HepG2 (cell line): ENCODE results near the gene SOAT2. TPM values are rescaled to one million over a fixed set of nuclear protein-coding genes. Genes with fewer than 3 reads are reported as not detected.

Experiments used
- HDAC6 ChIP-seq: fragments of 200-600 bp; sonication (generic); IDR thresholded peaks from 2 replicates; pipeline ENCODE4 v1.7.0; 2017; ENCODE audit warnings: mild to moderate bottlenecking, antibody characterized with exemption, low read length, low read depth
- HMGA1 ChIP-seq: sonication (generic); formaldehyde crosslinking; conservative IDR thresholded peaks from 2 replicates; pipeline ENCODE4 v1.4.0; 2020; ENCODE audit warnings: missing genetic modification reagents
- IRF2 ChIP-seq: IDR thresholded peaks from 2 replicates; pipeline ENCODE4 v1.6.1; 2018; ENCODE audit warnings: missing genetic modification reagents, missing compliant biosample characterization
- KLF15 ChIP-seq: sonication (generic); formaldehyde crosslinking; IDR thresholded peaks from 2 replicates; pipeline ENCODE4 v1.8.1; 2023; ENCODE audit warnings: borderline replicate concordance, mild to moderate bottlenecking, inconsistent platforms, missing genetic modification reagents, mixed read lengths
- NCOA2 ChIP-seq: sonication (generic); formaldehyde crosslinking; IDR thresholded peaks from 2 replicates; pipeline ENCODE4 v1.8.0; 2022; ENCODE audit warnings: inconsistent platforms
- NCOR1 ChIP-seq: fragments of 200-600 bp; sonication (generic); IDR thresholded peaks from 2 replicates; pipeline ENCODE4 v1.7.0; 2017; ENCODE audit warnings: antibody characterized with exemption, low read length, borderline replicate concordance
- NFRKB ChIP-seq: fragments of 450-650 bp; IDR thresholded peaks from 2 replicates; pipeline ENCODE4 v1.6.1; 2017
- PAF1 ChIP-seq: IDR thresholded peaks from 2 replicates; pipeline ENCODE4 v1.6.1; 2016; ENCODE audit warnings: missing genetic modification reagents, missing compliant biosample characterization
- RCOR2 ChIP-seq: IDR thresholded peaks from 2 replicates; pipeline ENCODE4 v1.6.1; 2016; ENCODE audit warnings: missing biosample characterization, missing genetic modification reagents
- TBP ChIP-seq: sonication (generic); formaldehyde crosslinking; IDR thresholded peaks from 2 replicates; pipeline ENCODE4 v1.5.0; 2020; ENCODE audit warnings: missing genetic modification reagents
- WIZ ChIP-seq: sonication (generic); formaldehyde crosslinking; IDR thresholded peaks from 2 replicates; pipeline ENCODE4 v1.5.1; 2020; ENCODE audit warnings: mild to moderate bottlenecking, missing genetic modification reagents
- ZFX ChIP-seq: sonication (generic); formaldehyde crosslinking; IDR thresholded peaks from 2 replicates; pipeline ENCODE4 v1.4.0; 2020; ENCODE audit warnings: mild to moderate bottlenecking, low read depth, missing genetic modification reagents, moderate library complexity
- ZNF180 ChIP-seq: sonication (generic); formaldehyde crosslinking; IDR thresholded peaks from 2 replicates; pipeline ENCODE4 v1.4.0; 2020; ENCODE audit warnings: low read depth, missing genetic modification reagents, borderline replicate concordance
- ZNF20 ChIP-seq: sonication (generic); formaldehyde crosslinking; IDR thresholded peaks from 2 replicates; pipeline ENCODE4 v1.4.0; 2020; ENCODE audit warnings: mild to moderate bottlenecking, moderate library complexity, missing genetic modification reagents
- ZNF432 ChIP-seq: sonication (generic); formaldehyde crosslinking; IDR thresholded peaks from 2 replicates; pipeline ENCODE4 v1.5.0; 2020; ENCODE audit warnings: missing genetic modification reagents, mild to moderate bottlenecking, borderline replicate concordance
- ZNF644 ChIP-seq: IDR thresholded peaks from 2 replicates; pipeline ENCODE4 v1.6.1; 2016; ENCODE audit warnings: low read depth
- ZNF773 ChIP-seq: sonication (generic); formaldehyde crosslinking; IDR thresholded peaks from 2 replicates; pipeline ENCODE4 v1.4.0; 2020; ENCODE audit warnings: missing genetic modification reagents, borderline replicate concordance
- ZNF879 ChIP-seq: sonication (generic); formaldehyde crosslinking; IDR thresholded peaks from 2 replicates; pipeline ENCODE4 v1.8.1; 2023; ENCODE audit warnings: missing genetic modification reagents
- ZSCAN20 ChIP-seq: sonication (generic); formaldehyde crosslinking; IDR thresholded peaks from 2 replicates; pipeline ENCODE4 v1.4.0; 2020; ENCODE audit warnings: missing genetic modification reagents, mild to moderate bottlenecking, borderline replicate concordance
- polyA plus RNA-seq, 8 experiments: library from polyadenylated mRNA; depleted of rRNA in 3 of 8; stranded (reverse) in 7 of 8; unstranded in 1 of 8; fragments of >200 nt; fragmentation: Illumina TruSeq in 4 of 8; extraction: Trizol in 4 of 8; gene quantifications; 2 replicates each; pipeline versions ENCODE4 v1.2.1 to v1.2.3, GENCODE V29; 2011 to 2016; ENCODE audit warnings: low read depth in 4 of 8, missing spikeins in 1 of 8, mixed read lengths in 1 of 8; ENCODE audit not compliant: insufficient read depth in 1 of 8
- total RNA-seq, 5 experiments: library from RNA; depleted of rRNA; stranded (reverse); fragments of >200 nt; fragmentation: Illumina TruSeq; extraction: Trizol; gene quantifications; 2 replicates each; pipeline ENCODE4 v1.2.3, GENCODE V29; 2016; ENCODE audit warnings: low read depth in 1 of 5
- TF ChIP-seq, protein P1 (sequence below): sonication (generic); formaldehyde crosslinking; IDR thresholded peaks from 2 replicates; pipeline ENCODE4 v1.5.1; 2020; ENCODE audit warnings: mild to moderate bottlenecking, missing genetic modification reagents, borderline replicate concordance
- TF ChIP-seq, protein P2 (sequence below): sonication (generic); formaldehyde crosslinking; IDR thresholded peaks from 2 replicates; pipeline ENCODE4 v1.5.1; 2020; ENCODE audit warnings: mild to moderate bottlenecking, missing genetic modification reagents, borderline replicate concordance

The SOAT2 gene
- total and polyA plus RNA-seq, 2 of the 13 experiments (the other 11 are each of a cell fraction or from before 2014, with no cell fraction given): 14.9 to 108 TPM

DNA sequence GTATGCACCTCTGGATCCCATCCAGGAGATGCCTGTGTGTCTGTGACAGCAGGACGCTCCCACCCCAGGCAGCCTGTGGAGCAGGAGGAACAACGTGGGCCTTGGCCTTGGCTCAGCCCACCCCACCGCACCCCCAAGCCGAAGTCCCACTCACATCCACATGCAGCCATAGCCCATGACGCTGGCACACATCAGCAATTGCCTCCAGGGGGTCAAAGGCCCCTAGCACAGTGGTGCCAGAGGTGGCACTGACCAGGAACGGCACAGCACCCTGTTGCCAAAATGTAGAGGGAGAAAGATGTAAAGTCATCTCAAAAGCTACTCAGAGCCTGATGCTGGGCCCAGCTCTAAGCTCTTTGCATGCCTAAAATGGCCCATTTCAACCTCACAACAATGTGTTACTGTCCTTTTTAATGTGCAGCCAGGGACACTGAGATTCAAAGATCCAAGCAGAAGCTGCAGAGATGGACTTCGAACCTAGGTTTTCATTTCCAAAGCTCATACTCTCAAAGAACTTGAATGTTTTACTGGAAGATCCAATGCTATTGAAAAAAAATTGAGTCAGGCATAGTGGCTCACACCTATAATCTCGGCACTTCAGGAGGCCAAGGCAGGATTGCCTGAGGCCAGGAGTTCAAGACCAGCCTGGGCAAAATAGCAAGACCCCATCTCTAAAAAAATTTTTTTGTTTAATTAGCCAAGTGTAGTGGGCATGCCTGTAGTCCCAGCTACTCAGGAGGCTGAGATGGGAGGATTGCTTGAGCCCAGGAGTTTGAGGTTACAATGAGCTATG lies 58.0 kb downstream of the SOAT2 start (continued):
- TF ChIP-seq ZNF180 (no peak), HDAC6 (no peak), ZNF20 (no peak), ZNF773 (CRISPR knock-in tag) (no peak), ZNF432 (CRISPR knock-in tag) (no peak), PAF1 (CRISPR knock-in tag) (no peak), ZSCAN20 (CRISPR knock-in tag) (no peak), NFRKB (no peak), HMGA1 (CRISPR knock-in tag) (no peak), TBP (CRISPR knock-in tag) (no peak), NCOA2 (peak; percentile 27; the same call in 1 of the 2 replicates), RCOR2 (CRISPR knock-in tag) (peak; percentile 65; the same call in 1 of the 2 replicates), KLF15 (CRISPR knock-in tag) (no peak), NCOR1 (peak; percentile 47; the same call in 1 of the 2 replicates), ZNF879 (CRISPR knock-in tag) (no peak), IRF2 (CRISPR knock-in tag) (0 out of 2 replicates have a peak, but pooled peaks have one; percentile 14), ZNF644 (CRISPR knock-in tag) (0 out of 2 replicates have a peak, but pooled peaks have one; percentile 9), ZFX (CRISPR knock-in tag) (peak; percentile 16; the same call in 1 of the 2 replicates), WIZ (CRISPR knock-in tag) (no peak)
- TF ChIP-seq, protein P1, sequence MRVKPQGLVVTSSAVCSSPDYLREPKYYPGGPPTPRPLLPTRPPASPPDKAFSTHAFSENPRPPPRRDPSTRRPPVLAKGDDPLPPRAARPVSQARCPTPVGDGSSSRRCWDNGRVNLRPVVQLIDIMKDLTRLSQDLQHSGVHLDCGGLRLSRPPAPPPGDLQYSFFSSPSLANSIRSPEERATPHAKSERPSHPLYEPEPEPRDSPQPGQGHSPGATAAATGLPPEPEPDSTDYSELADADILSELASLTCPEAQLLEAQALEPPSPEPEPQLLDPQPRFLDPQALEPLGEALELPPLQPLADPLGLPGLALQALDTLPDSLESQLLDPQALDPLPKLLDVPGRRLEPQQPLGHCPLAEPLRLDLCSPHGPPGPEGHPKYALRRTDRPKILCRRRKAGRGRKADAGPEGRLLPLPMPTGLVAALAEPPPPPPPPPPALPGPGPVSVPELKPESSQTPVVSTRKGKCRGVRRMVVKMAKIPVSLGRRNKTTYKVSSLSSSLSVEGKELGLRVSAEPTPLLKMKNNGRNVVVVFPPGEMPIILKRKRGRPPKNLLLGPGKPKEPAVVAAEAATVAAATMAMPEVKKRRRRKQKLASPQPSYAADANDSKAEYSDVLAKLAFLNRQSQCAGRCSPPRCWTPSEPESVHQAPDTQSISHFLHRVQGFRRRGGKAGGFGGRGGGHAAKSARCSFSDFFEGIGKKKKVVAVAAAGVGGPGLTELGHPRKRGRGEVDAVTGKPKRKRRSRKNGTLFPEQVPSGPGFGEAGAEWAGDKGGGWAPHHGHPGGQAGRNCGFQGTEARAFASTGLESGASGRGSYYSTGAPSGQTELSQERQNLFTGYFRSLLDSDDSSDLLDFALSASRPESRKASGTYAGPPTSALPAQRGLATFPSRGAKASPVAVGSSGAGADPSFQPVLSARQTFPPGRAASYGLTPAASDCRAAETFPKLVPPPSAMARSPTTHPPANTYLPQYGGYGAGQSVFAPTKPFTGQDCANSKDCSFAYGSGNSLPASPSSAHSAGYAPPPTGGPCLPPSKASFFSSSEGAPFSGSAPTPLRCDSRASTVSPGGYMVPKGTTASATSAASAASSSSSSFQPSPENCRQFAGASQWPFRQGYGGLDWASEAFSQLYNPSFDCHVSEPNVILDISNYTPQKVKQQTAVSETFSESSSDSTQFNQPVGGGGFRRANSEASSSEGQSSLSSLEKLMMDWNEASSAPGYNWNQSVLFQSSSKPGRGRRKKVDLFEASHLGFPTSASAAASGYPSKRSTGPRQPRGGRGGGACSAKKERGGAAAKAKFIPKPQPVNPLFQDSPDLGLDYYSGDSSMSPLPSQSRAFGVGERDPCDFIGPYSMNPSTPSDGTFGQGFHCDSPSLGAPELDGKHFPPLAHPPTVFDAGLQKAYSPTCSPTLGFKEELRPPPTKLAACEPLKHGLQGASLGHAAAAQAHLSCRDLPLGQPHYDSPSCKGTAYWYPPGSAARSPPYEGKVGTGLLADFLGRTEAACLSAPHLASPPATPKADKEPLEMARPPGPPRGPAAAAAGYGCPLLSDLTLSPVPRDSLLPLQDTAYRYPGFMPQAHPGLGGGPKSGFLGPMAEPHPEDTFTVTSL (CRISPR knock-in tag): no peak
- TF ChIP-seq, protein P2, sequence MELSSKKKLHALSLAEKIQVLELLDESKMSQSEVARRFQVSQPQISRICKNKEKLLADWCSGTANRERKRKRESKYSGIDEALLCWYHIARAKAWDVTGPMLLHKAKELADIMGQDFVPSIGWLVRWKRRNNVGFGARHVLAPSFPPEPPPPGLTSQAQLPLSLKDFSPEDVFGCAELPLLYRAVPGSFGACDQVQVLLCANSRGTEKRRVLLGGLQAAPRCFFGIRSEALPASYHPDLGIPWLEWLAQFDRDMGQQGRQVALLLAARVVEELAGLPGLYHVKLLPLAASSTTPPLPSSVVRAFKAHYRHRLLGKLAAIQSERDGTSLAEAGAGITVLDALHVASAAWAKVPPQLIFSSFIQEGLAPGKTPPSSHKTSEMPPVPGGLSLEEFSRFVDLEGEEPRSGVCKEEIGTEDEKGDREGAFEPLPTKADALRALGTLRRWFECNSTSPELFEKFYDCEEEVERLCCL (CRISPR knock-in tag): no peak
